Ishikawa (cell line): Measurements from ENCODE around the gene RNF115.

ENCODE experiments used
- CEBPB ChIP-seq: IDR thresholded peaks from 2 replicates; pipeline ENCODE4 v1.6.1; 2012
- CREB1 ChIP-seq: IDR thresholded peaks from 2 replicates; pipeline ENCODE4 v1.6.1; 2012; ENCODE audit warnings: low read depth
- EGR1 ChIP-seq: IDR thresholded peaks from 2 replicates; pipeline ENCODE4 v1.6.1; 2012
- EP300 ChIP-seq: IDR thresholded peaks from 2 replicates; pipeline ENCODE4 v1.6.1; 2012; ENCODE audit warnings: borderline replicate concordance
- FOXM1 ChIP-seq: IDR thresholded peaks from 2 replicates; pipeline ENCODE4 v1.6.1; 2012; ENCODE audit warnings: low read depth, borderline replicate concordance
- NFIC ChIP-seq: IDR thresholded peaks from 2 replicates; pipeline ENCODE4 v1.6.1; 2012
- RAD21 ChIP-seq: IDR thresholded peaks from 2 replicates; pipeline ENCODE4 v1.6.1; 2012; ENCODE audit warnings: low read depth
- TAF1 ChIP-seq: IDR thresholded peaks from 2 replicates; pipeline ENCODE4 v1.6.1; 2012; ENCODE audit warnings: low read depth, mild to moderate bottlenecking
- TCF12 ChIP-seq: IDR thresholded peaks from 2 replicates; pipeline ENCODE4 v1.6.1; 2012; ENCODE audit warnings: low read depth
- TEAD4 ChIP-seq: IDR thresholded peaks from 2 replicates; pipeline ENCODE4 v1.6.1; 2012
- YY1 ChIP-seq: IDR thresholded peaks from 2 replicates; pipeline ENCODE4 v1.6.1; 2012; ENCODE audit warnings: low read depth
- ZBTB7A ChIP-seq: IDR thresholded peaks from 2 replicates; pipeline ENCODE4 v1.6.1; 2012; ENCODE audit warnings: low read depth
- TF ChIP-seq, protein P1 (sequence below): IDR thresholded peaks from 2 replicates; pipeline ENCODE4 v1.6.1; 2012
- TF ChIP-seq, protein P2 (sequence below): IDR thresholded peaks from 2 replicates; pipeline ENCODE4 v1.6.1; 2012
- TF ChIP-seq, protein P3 (sequence below): IDR thresholded peaks from 2 replicates; pipeline ENCODE4 v1.6.1; 2012; ENCODE audit warnings: low read depth, mild to moderate bottlenecking

RNF115 gene

DNA sequence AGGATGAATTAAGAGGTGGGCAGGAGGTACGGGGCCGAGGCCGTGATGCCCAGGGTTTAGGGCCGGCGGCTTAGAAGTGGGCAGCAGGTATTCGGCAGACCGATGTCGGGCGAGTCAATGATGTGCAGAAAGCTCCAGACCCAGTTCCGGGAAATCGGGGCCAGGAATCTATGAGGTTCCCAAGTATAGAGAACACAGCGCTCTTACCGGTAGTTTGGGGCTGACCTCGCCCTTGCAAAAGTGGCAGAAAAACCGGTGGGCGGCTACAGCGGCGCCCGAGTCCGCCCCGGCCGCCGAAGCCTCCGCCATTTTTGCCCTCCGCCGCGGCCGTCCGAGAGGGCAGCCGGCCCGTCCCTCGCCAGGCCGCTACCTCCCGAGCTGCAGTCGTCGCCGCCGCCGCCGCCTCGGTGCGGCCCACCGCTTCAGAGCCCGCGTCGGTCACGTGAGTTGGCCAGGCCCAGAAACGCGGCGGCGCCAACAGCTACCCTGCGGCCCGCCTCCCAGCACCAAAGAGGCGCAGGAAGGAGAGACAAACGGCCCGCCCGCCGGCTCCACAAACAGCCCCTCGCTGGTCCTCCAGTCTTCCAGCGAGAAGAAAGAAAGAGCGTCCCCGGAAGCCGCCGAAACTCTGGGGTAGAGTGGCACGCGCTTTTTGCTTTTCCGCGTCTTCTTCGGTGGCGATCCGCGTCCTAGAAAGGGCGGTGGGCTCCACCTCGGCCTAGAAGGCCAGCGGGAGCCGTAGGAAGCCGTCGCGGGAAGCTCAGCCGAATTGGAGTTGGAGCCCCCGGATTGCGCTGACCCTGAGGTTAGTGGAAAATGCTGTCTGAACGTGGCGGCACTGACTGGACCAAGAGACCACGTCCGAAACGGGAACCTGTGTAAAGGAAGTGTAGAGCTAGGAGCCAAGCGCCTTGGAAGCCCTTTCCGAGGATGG lies at the start of gene RNF115, which contains the start of gene POLR3C:
RNF115 (minus strand) TSS at position 531 of the 934 bp plus-strand sequence; CDS start at position 309, 222 bp downstream.
POLR3C (plus strand) TSS at position 636 of the 934 bp plus-strand sequence. CDS start 1,577 bp downstream, outside the sequence.
- TF ChIP-seq NFIC (no peak; the same call in 1 of the 2 replicates), YY1 (peak; percentile 85), CREB1 (no peak), TAF1 (peak; percentile 94), FOXM1 (no peak), TCF12 (peak; percentile 29; the same call in 1 of the 2 replicates), RAD21 (no peak)
- TF ChIP-seq, protein P1, sequence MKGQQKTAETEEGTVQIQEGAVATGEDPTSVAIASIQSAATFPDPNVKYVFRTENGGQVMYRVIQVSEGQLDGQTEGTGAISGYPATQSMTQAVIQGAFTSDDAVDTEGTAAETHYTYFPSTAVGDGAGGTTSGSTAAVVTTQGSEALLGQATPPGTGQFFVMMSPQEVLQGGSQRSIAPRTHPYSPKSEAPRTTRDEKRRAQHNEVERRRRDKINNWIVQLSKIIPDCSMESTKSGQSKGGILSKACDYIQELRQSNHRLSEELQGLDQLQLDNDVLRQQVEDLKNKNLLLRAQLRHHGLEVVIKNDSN = peak; percentile 93
- TF ChIP-seq, protein P2, sequence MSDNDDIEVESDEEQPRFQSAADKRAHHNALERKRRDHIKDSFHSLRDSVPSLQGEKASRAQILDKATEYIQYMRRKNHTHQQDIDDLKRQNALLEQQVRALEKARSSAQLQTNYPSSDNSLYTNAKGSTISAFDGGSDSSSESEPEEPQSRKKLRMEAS = peak; percentile 85

DNA sequence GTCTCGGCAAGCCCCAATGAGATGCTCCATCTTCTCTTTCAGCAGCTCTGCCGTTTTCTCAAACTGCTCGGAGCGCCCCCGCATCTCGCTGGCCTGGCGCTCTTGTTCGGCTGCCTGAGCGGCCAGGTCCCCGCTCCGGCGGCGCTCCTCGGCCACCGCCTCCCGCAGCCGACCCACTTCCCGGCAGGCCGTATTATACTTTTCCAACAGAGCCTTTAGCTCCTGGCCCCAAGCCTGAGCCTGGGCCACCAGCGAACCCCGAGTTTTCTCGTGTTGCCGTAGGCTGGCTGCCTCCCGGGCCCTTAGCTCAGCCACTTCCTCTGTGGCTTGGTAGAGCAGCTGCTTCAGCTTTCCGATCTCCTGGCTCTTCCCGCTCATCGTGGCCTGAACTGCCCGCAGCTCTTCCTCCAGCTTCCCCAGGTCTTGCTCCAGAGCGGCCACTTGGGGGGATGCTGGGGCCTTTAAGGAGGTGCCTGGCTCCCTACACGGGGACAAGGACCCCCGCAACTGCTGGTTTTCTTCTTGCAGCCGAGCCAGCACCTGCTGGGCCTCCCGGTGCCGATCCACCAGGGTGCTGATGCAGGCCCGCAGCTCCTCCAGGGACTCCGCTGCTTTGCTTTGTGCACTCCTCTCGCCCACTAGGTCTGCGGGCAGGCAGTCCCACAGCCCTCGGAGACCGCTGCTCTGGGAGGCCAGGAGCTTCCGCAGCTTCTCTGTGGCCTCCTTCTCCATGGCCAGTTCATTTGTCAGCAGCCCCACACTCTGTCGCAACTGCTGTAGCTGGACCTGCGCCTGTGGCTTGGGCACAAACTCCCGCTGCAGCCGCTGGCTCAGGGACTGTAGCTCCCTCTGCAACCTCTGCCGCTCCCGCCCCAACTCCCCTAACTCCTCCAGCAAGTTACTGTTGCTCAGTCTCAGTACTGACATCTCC lies 48.4 kb upstream of the RNF115 start:
- TF ChIP-seq TEAD4 (no peak), FOXM1 (no peak), EP300 (no peak), EGR1 (no peak), YY1 (no peak), TCF12 (no peak), RAD21 (no peak), TAF1 (no peak), NFIC (no peak), ZBTB7A (no peak), CREB1 (no peak)
- TF ChIP-seq, protein P1 = no peak
- TF ChIP-seq, protein P3, sequence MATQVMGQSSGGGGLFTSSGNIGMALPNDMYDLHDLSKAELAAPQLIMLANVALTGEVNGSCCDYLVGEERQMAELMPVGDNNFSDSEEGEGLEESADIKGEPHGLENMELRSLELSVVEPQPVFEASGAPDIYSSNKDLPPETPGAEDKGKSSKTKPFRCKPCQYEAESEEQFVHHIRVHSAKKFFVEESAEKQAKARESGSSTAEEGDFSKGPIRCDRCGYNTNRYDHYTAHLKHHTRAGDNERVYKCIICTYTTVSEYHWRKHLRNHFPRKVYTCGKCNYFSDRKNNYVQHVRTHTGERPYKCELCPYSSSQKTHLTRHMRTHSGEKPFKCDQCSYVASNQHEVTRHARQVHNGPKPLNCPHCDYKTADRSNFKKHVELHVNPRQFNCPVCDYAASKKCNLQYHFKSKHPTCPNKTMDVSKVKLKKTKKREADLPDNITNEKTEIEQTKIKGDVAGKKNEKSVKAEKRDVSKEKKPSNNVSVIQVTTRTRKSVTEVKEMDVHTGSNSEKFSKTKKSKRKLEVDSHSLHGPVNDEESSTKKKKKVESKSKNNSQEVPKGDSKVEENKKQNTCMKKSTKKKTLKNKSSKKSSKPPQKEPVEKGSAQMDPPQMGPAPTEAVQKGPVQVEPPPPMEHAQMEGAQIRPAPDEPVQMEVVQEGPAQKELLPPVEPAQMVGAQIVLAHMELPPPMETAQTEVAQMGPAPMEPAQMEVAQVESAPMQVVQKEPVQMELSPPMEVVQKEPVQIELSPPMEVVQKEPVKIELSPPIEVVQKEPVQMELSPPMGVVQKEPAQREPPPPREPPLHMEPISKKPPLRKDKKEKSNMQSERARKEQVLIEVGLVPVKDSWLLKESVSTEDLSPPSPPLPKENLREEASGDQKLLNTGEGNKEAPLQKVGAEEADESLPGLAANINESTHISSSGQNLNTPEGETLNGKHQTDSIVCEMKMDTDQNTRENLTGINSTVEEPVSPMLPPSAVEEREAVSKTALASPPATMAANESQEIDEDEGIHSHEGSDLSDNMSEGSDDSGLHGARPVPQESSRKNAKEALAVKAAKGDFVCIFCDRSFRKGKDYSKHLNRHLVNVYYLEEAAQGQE = no peak
- TF ChIP-seq, protein P2 = no peak

DNA sequence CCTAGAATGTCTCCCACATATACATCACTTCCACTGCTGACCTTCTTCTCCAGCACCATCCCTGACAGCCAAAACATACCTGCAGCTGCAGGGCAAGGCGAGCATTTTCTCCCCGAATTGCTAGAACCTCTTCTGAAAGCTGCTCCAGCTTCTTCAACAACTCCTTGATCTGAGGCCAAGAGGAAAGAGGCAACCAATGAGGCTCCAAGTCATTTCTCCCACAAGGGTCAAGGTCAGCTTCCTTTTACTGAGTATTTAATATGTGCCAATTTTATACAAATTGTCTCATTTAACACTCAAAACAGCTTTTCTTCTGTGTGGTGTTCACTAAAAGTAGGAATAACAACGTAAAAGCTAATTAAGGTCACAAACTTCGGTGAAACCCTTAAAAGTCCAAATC lies 44.3 kb upstream of the RNF115 start:
- TF ChIP-seq, protein P3 = no peak
- TF ChIP-seq RAD21 = no peak
- no peak for TF ChIP-seq FOXM1
- TF ChIP-seq CEBPB = no peak
- TF ChIP-seq YY1 = no peak
- no peak for TF ChIP-seq EP300
- no peak for TF ChIP-seq CREB1
- no peak for TF ChIP-seq NFIC
- TF ChIP-seq TAF1 = no peak
- TF ChIP-seq TCF12 = no peak
- TF ChIP-seq TEAD4 = no peak
- TF ChIP-seq ZBTB7A = no peak
- TF ChIP-seq, protein P1 = no peak
- TF ChIP-seq EGR1 = no peak
- TF ChIP-seq, protein P2 = no peak
